OCI-LY1 (cell line): ENCODE data around the gene COLQ.

Source experiments
- CTCF ChIP-seq: fragments of 200-600 bp; sonication (generic), shearing (Covaris generic); IDR thresholded peaks from 2 replicates; pipeline ENCODE4 v1.5.1; 2017; ENCODE audit warnings: mild to moderate bottlenecking, antibody characterized with exemption, low read length, moderate library complexity, mixed read lengths
- EZH2 ChIP-seq: fragments of 200-600 bp; sonication (generic), shearing (Covaris generic); IDR thresholded peaks from 2 replicates; pipeline ENCODE4 v1.8.0; 2017; ENCODE audit warnings: borderline replicate concordance, mixed run types, mild to moderate bottlenecking, antibody characterized with exemption, low read length, moderate library complexity, mixed read lengths

DNA sequence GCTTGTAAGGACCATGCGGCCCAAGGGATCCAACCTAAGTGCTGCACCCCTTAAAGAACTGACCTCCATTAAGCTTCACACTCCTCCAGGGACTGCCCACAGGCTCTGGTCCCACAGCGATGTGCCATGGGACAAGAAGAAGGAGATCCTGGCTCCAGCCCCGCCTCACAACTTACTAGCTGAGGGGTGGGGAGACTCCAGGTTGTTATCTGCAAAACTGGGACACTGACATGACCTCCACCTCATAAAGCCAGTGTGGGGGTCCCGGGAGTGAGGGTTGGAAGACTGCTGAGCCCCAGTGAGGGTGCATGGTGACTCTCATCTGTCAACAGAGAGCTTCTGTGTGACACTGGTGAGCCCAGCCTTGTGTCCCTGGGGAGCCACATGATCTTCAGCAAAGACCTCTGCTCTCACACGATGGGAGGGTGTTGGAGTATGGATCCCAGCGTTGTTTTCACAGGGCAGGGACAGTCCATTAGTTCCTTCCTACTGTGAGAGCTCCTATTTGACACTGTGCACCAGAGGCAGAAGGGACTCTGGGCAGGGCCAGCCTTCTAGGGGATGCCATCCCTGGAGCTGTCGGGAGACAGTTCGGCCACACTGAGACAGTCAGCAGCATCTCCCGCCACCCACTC lies 67.4 kb downstream of the COLQ start:
- TF ChIP-seq CTCF (no peak), EZH2 (no peak)
